ENCODE results near the gene SPOCK2. TPM values are rescaled to one million over a fixed set of nuclear protein-coding genes. Genes with fewer than 3 reads are reported as not detected.

The SPOCK2 gene
- polyA plus RNA-seq, 1 of the 3 experiments (the other 2 are of a cell fraction) = 0.18 TPM

DNA sequence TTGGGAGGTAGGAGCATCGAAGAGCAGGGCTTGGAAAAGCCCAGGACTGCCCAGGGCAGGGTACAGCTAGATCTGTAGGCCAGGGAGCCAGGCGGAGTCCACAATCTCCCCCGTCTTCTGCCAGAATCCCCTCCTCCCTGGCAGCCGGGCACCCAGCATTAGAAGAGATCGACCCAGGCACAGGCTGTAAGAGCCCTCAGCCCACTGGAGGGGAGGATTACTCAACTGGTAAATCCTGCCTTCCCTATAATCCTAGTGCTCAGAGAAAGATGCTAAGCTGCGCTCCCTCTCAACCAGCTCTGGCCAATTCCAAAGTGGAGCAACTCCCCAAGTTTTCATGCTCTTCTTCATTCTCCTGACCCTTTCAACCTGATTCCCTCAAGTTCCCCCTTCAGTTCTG, 3.2 kb downstream of the SPOCK2 start:
- TF ChIP-seq SMC3 (IDR thresholded peaks at IDR 0.05; ENCODE audit: low read depth, low read length) = no peak
- TF ChIP-seq TCF12 (IDR thresholded peaks at IDR 0.05) = no peak
- no peak for TF ChIP-seq EP300 (IDR thresholded peaks at IDR 0.05; ENCODE audit: borderline replicate concordance in 1 of 2, low read depth in 1 of 2, low read length in 1 of 2)
- TF ChIP-seq, protein P1, sequence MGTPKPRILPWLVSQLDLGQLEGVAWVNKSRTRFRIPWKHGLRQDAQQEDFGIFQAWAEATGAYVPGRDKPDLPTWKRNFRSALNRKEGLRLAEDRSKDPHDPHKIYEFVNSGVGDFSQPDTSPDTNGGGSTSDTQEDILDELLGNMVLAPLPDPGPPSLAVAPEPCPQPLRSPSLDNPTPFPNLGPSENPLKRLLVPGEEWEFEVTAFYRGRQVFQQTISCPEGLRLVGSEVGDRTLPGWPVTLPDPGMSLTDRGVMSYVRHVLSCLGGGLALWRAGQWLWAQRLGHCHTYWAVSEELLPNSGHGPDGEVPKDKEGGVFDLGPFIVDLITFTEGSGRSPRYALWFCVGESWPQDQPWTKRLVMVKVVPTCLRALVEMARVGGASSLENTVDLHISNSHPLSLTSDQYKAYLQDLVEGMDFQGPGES (IDR thresholded peaks at IDR 0.05; ENCODE audit: low read depth, low read length) = no peak
- TF ChIP-seq YY1 (IDR thresholded peaks at IDR 0.05; ENCODE audit: low read depth) = no peak
- TF ChIP-seq RXRA (IDR thresholded peaks at IDR 0.05; ENCODE audit: borderline replicate concordance, low read depth) = no peak
- TF ChIP-seq, protein P2, sequence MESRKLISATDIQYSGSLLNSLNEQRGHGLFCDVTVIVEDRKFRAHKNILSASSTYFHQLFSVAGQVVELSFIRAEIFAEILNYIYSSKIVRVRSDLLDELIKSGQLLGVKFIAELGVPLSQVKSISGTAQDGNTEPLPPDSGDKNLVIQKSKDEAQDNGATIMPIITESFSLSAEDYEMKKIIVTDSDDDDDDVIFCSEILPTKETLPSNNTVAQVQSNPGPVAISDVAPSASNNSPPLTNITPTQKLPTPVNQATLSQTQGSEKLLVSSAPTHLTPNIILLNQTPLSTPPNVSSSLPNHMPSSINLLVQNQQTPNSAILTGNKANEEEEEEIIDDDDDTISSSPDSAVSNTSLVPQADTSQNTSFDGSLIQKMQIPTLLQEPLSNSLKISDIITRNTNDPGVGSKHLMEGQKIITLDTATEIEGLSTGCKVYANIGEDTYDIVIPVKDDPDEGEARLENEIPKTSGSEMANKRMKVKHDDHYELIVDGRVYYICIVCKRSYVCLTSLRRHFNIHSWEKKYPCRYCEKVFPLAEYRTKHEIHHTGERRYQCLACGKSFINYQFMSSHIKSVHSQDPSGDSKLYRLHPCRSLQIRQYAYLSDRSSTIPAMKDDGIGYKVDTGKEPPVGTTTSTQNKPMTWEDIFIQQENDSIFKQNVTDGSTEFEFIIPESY (IDR thresholded peaks at IDR 0.05; ENCODE audit: borderline replicate concordance, low read depth) = no peak
- TF ChIP-seq CHD2 (IDR thresholded peaks at IDR 0.05; ENCODE audit: low read length, partially characterized antibody) = no peak
- no peak for TF ChIP-seq FOXM1 (IDR thresholded peaks at IDR 0.05; ENCODE audit: low read depth)
- TF ChIP-seq NFIC (IDR thresholded peaks at IDR 0.05; ENCODE audit: borderline replicate concordance) = no peak
- no peak for TF ChIP-seq TAF1 (IDR thresholded peaks at IDR 0.05; ENCODE audit: borderline replicate concordance, low read depth, low read length)
- TF ChIP-seq RAD21 (IDR thresholded peaks at IDR 0.05; ENCODE audit: low read length) = no peak
- TF ChIP-seq JUND (IDR thresholded peaks at IDR 0.05) = no peak
- TF ChIP-seq, protein P3, sequence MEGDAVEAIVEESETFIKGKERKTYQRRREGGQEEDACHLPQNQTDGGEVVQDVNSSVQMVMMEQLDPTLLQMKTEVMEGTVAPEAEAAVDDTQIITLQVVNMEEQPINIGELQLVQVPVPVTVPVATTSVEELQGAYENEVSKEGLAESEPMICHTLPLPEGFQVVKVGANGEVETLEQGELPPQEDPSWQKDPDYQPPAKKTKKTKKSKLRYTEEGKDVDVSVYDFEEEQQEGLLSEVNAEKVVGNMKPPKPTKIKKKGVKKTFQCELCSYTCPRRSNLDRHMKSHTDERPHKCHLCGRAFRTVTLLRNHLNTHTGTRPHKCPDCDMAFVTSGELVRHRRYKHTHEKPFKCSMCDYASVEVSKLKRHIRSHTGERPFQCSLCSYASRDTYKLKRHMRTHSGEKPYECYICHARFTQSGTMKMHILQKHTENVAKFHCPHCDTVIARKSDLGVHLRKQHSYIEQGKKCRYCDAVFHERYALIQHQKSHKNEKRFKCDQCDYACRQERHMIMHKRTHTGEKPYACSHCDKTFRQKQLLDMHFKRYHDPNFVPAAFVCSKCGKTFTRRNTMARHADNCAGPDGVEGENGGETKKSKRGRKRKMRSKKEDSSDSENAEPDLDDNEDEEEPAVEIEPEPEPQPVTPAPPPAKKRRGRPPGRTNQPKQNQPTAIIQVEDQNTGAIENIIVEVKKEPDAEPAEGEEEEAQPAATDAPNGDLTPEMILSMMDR (IDR thresholded peaks at IDR 0.05) = no peak
- TF ChIP-seq GATA2 (CRISPR knock-in tag; IDR thresholded peaks at IDR 0.05) = no peak
- no peak for TF ChIP-seq MEF2A (IDR thresholded peaks at IDR 0.05; ENCODE audit: borderline replicate concordance, low read depth)
- TF ChIP-seq, protein P4, sequence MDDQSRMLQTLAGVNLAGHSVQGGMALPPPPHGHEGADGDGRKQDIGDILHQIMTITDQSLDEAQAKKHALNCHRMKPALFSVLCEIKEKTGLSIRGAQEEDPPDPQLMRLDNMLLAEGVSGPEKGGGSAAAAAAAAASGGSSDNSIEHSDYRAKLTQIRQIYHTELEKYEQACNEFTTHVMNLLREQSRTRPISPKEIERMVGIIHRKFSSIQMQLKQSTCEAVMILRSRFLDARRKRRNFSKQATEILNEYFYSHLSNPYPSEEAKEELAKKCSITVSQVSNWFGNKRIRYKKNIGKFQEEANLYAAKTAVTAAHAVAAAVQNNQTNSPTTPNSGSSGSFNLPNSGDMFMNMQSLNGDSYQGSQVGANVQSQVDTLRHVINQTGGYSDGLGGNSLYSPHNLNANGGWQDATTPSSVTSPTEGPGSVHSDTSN (IDR thresholded peaks at IDR 0.05) = no peak
- TF ChIP-seq USF1 (IDR thresholded peaks at IDR 0.05; ENCODE audit: borderline replicate concordance, low read depth) = no peak
- TF ChIP-seq ELF1 (IDR thresholded peaks at IDR 0.05) = no peak
- H3F3A ChIP-seq (replicated peaks; ENCODE audit: insufficient read depth) = no peaks in the 10 kb centered on the region
- H3K4me2 ChIP-seq = no peak overlapping the region
- no peak overlapping the region for H2AFZ ChIP-seq (ENCODE audit: low read depth)
- peaks cover 10% of the 10 kb centered on the region; the same call in 1 of the 2 replicates for H3K27me3 ChIP-seq (ENCODE audit: insufficient read depth)
- H3K9me3 ChIP-seq = no peaks in the 10 kb centered on the region
- H3K27ac ChIP-seq (ENCODE audit: low read depth in 2 of 2, low read length in 1 of 2) = no peak overlapping the region
- no peaks in the 10 kb centered on the region for H3K36me3 ChIP-seq (replicated peaks in 1 of 2; ENCODE audit: control insufficient read depth in 1 of 2, insufficient read depth in 2 of 2, low read length in 1 of 2)
- no peaks in the 10 kb centered on the region for H3K9me2 ChIP-seq
- DNase-seq = no peak
- 87% methylated on average over 6 of the region's 6 CpGs for WGBS (ENCODE audit: low lambda C conversion rate)
- H3K79me2 ChIP-seq (ENCODE audit: insufficient read depth) = no peaks in the 10 kb centered on the region
- peaks cover 0 to 10% of the 10 kb centered on the region in 2 experiments; a peak in 1 of 4 replicates for H3K4me1 ChIP-seq (ENCODE audit: control insufficient read depth in 1 of 2, insufficient read depth in 2 of 2, low read depth in 1 of 2, low read length in 1 of 2)
- H4K20me1 ChIP-seq (ENCODE audit: insufficient read depth) = no peaks in the 10 kb centered on the region
- CTCF ChIA-PET = interaction anchor here (0.7 to 1.0 kb wide), 2 partner anchors 37 to 41 kb away, joined by 3 read pairs; no protein-coding TSS in a partner anchor
- H3K4me3 ChIP-seq (ENCODE audit: low read depth in 2 of 2, low read length in 1 of 2) = no peak overlapping the region
- H3K9ac ChIP-seq = no peak overlapping the region
- POLR2A ChIA-PET = interaction anchor here (0.6 kb wide), 1 partner anchor 205 kb away, joined by 3 read pairs; no protein-coding TSS in a partner anchor
